ENCODE data around the gene SH3RF3.

Gene SH3RF3

DNA sequence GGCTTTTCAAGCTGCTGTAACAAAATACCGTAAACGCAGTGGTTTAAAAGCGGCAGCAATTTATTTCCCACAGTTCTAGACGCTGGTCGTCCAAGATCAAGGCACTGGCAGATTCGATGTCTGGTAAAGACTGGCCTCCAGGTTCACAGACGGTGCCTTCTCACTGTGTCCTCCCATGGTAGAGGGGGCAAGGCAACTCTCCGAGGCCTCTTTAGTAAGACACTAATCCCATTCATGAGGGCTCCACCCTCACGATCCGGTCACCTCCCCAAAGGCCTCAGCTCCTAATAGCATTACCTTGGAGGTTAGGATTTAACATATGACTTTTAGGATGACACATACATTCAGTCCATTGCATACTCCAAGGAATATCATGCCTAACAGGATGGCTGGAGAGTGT is 117.2 kb downstream of the SH3RF3 start:
- no peak for DNase-seq

DNA sequence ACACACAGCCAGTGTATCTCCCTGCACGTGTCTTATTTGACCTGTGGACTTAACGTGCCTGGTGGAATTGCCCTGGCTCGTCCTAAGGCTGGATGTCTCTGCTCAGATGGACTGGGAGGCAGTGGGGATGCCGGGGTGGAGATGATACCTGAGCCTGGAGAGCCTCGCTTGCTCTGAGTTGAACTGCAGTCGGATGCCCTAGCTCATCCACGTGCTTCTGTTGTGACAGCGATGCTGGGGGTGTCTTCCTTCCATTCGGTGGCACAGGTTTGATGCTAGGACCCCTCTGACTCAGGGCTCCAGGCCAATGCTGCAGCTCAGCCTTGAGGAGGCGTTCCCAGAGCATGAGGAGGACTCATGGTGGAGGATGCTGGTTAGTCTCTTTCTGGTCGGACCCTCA is 117.6 kb downstream of the SH3RF3 start:
- no peak for DNase-seq

DNA sequence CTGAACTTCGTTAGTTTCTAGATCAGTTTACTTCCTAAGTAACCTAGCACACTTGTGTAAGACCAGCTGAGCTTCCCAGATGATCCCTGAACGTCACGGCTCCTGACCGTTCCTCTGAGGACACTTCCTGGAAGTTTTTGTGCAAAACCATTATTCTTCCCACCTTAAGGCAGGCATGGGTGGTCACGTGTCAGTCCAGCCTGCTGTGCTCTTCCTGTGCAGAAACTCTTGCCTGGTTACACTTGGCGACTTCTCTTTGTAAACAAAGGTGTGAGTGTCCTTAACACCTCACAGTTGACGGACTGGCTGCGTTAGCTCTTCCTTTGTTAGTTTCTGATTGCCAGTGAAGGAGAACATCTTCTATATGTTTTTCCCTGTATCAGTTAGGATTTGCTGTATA is 118.3 kb downstream of the SH3RF3 start:
- no peak for DNase-seq

DNA sequence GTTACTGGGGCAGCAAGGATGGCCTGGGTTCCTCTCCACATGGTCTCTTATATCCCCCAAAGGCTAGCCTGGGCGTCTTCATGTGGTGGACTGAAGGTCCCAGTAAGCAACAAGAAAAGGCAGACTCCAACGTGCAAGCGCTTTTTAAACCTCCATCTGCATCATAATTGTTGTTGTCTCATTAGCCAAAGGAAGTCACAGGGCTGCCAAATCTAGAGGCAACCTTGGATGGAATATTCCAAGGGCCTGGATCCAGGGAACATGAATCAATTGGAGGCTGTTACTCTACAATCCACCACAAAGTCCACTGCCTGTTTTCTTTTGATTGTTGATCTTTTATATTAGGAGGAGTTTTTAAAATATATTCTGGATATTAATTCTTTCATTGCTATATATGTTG is 118.8 kb downstream of the SH3RF3 start:
- no peak for DNase-seq

DNA sequence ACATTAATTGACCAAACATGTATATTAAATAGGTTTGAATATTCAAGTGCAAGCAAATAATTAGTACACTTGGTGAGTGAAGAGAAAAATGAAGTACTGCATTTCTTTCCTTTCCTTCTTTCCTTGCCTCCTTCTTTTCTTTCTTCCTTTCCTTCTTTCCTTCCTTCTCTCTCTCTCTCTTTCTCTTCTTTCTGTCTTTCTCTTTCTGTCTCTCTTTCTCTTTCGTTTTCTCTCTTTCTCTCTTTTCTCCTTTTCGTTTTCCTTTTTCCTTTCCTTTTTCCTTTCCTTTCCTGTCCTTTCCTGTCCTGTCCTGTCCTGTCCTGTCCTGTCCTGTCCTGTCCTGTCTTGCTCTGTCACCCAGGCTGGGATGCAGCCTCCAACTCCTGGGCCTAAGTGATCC is 119.6 kb downstream of the SH3RF3 start:
- DNase-seq: no peak

DNA sequence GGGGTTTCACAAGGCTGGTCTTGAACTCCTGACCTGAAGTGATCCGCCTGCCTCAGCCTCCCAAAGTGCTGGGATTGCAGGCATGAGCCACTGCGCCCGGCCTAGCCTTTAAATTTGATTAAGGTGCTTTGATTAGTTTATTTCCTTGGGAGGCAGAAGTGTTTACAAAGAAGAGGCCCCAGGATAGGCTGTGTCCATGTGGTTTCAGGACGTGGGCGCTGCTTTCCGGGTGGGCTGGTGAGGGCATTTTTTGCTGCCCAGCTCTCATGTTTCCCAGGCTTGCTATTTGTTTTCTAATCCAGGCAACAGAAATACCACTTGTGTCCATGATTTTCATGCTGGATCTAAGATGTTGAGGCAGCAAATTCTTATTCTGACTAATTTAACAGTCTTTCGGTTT is 124.2 kb downstream of the SH3RF3 start:
- DNase-seq: no peak

DNA sequence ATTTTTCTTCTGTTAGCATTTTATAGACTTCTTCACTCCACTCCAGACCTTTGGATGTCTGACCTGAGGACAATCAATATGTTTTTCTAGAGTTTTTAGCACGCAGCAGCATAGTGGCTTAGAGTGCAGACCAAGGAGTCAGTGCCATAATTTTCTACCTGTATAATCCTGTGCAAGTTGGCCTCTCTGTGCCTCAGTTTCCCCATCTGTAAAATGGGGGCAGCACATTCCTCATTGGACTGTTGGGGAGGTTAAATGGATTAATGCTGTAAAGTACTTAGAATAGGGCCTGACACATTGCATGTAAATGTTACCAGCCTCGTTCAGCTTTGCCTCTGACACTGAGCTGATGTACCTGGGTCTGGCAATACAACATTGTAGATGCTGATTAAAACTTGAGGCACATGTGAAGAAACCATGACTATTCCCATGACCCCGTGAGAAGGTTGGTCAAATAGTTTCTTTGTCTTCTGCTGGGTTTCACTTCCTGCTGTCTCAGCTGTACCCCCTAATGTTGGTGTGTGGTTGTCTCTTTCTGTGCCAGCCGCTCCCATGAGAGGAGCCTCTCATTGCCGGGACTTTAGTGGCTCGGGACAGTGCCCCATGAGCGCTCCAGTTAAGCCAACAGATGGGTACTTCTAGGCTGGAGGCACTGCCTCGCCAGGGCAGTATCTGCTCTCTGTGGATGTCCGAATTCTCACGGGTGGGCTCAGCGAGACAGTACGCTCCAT is 125.3 kb downstream of the SH3RF3 start:
- no peak for DNase-seq

DNA sequence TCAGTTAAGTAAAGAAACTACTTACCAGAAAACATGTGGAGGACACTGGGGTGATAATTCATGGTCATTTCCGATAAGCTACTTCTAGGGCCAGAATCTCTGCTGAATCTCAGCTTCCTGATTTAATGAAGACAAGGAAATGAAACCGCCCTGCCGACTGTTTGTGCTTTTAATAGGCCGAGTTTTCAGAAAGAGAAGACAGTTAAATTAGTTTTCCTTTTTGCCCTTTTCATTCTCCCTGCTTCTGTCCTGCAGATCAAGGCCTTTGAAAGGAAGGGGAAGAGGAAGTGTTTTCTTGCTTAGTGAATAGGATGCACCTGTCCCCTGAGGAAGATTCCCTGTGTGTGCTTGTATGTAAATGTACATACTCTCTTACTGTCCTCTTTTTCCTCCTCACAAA is 126.6 kb downstream of the SH3RF3 start:
- DNase-seq: no peak

DNA sequence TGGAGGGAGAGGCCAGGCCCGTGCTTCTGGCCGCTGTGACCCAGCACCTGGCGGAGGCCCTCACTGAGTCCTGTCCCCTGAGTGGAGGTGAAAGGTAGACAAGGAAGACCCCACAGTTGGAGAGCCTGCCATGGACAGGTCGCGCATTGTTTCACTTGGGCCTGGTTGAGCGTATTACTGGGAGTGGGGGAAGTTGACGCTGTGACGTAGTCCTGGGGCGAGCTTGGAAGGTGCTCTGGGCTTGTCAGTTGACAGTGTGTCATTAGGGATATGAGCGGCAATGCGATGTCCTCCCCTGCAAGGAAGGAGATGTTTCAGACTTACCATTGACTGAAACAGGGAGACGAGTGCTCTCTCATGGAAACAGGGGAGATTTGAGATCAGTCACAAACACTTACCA is 127.1 kb downstream of the SH3RF3 start:
- DNase-seq: no peak

DNA sequence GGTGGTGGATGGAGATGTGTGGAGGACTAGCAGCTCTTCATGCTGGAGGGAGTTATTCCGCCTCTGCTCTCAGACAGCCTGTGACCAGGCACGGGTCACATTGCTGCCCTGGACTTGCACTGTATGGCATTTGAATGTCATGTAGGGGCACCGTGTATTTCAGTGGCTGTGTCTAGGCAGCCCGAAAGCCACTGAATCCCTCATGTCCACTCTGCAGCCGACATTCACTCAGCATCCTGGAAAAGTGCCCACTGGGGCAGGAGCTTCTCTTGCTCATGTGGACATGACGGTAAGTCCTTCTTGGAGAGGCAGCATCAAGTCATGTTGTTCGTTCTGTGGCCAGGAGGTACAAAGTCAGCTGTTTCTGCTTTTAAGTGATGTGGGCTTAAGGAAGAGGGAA is 127.9 kb downstream of the SH3RF3 start:
- DNase-seq: no peak

DNA sequence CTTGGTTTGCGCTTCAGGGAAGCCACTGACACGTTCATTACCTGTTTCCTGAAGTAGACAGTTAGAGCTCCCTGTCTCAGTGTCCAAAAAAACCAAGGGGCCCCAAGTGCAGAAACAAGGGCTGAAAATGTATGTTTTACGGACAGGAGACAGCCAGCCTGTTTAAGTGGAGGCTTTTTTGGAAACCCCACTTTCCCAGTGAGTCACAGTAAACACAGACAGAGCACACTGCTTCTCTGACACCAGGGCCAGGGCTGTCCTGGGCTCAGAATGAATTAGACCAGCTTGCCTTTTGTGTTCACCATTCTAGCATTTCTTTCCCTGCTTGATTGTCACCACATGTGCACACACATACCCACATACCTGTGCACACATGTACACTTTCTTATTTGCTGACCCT is 128.6 kb downstream of the SH3RF3 start:
- no peak for DNase-seq

DNA sequence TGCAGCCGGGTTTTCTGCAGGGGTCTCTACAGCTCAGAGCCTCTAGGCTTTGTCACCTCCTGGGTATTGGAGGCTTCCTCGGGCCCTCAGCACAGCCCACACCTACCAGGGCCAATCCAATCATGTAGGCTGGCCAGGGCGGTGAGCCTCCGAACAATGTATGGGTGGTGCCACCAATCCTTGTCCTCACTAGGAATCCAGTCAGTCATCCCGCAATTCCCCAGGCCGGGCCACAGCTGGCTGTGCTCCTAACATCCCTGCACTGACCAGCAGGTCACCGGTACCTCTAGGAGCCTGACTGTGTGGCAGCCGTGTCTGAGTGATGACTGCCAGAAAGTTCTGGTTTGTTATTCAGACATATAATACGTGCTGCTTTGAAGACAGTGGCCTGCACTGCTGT is 129.4 kb downstream of the SH3RF3 start:
- no peak for DNase-seq

DNA sequence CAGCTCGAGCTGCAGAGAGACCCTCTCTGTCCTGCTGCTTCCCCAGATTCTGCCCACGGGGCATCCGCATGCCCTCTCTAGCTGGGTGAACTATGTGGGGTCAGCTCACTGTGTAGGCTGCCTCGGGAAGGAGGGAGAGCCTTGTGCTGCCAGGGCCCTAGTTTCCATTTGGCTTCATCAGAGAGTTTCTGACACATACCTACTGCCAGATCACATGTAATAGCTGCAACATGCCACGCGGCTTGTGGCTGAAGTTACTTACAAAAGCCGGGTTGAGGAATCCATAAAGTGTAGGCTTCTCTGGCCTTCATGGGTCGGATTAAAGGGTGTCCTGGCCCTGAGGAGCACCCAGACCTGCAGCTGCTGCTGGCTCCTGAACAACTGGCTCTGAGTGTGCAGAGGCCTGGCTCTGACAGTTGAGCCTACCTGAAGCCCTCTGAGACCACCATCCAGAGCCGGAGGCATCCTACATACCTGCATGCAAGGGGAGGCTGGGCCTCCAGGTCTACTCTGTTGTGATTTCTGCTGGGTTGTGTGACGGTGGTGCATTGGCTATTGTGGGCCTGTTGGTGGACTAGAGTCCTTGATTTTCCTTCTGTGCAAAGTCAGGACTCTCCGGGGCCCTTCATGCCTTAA is 130.0 kb downstream of the SH3RF3 start:
- DNase-seq: no peak

DNA sequence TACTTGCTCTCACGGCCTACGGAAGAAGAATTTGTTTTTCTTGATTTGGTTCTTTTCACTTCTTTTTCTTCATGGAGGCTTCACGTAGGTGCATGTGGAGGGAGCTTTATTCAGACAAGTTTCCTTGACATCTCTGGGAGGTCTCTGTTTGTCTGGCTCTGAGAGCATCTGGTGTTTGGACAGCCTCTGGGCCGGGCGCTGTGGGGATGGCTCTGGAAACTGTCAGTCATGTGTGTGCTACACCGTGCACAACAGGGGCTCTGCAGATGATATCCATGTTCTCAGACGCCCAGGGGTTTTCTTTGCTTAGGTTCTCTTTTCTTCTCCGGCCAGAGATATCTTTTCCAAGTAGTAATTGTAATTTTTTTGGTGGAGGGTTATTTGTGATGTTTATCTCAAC is 130.7 kb downstream of the SH3RF3 start:
- no peak for DNase-seq

DNA sequence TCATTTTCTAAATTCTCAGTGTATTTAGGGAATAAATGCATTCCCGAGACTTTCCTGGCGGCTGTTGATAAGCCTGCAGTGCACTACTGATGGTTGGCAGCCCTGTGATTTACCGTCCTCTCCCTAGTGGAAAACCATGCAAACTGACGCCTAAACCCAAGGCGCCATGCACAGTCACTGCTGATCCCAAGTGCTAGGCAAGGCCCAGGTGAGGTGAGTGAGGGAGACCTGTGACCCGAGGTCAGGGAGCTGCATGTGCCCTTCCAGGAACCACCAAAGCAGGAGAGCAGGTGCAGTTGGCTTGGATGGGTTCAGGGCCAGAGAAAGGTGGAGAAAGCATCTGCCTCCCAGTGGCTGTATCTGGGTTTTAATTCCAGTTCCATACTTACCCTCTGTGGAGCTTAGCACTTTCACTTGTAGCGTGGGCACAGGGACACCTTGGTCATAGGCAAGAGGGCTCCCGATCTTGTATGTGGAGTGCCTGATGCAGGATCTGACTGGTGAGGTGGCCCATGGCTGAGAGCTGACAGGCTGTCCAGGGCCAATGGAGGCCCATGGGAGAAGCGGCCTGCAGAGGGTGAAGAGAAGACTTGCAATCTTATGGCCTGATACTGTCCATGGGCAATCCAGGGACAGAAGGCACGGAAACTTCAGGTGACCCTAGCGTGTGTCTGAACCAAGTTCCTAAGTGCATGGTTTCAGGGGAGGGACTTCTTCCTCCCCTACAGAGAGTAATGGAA is 131.3 kb downstream of the SH3RF3 start:
- no peak for DNase-seq

DNA sequence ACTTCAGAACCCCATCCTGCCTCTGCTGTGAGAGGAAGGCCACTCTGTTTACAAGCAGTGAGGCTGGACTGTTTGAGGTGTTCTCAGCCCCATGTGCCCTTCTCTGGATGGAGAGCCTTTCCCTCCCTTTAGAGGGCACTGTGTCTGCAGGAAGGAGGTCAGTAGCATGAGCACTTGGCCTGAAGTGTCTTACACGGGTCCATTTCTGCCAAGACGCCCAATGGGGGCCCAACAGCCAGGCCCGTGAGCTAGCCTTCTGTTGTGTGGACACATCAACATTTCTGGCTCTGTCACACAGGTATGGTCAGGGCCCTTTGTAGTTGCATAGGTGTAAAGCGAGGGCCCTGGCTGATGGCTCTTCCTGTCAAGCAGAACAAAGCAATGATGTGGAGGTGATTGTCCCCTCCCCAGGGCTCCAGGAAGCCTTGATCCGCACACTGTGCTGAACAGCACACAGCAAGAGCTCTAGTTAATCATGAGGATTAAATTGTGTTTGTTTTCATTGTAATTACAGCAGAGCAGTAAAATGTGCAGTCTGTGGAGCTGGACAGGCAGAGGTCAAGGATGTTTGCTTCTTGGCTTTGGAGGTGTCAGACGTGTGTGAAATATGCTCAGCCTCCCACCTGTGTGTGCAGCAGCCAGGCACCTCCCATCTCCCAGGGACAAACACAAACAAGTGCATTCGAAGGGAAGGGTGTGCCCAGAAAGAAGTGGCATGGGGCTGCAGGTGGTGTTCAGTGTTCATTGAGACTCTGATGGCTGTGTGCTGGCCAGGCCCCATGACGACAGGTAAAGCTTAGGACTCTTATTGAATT is 132.1 kb downstream of the SH3RF3 start:
- peak; percentile 82 for DNase-seq

DNA sequence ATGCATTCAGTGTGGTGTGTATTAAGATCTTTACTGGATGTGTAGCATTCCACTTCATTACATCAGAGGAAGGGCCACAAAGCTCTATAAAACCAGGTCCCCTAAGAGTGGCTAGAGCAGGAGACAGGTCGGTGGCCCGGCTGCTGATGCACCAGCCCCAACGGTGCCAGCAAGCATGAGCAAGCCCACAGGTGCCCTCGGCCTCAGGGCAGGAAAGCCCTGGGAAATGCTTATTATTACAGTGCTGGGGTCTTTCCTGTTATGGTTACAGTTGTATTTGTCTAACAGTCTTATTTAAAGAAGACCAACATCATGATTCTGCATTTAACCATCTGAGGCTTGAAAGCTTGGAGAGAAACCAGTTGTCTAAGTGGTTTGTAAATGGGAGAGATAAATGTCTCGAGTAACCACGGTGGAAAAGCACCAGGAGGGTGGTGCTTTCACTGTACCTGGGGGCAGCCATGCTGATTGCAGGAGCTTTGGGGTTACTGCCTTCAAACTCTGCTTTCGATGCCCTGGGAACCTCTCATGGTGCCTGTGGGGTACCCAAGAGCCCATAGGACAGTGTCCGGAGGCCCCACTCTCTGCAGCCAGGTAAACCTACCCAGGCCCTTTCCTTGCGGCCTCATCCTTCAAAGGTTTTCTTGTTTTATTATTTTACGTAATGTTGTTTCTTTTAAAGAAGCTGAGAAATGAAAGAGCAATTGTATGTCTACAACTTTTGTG is 133.1 kb downstream of the SH3RF3 start:
- no peak for DNase-seq

DNA sequence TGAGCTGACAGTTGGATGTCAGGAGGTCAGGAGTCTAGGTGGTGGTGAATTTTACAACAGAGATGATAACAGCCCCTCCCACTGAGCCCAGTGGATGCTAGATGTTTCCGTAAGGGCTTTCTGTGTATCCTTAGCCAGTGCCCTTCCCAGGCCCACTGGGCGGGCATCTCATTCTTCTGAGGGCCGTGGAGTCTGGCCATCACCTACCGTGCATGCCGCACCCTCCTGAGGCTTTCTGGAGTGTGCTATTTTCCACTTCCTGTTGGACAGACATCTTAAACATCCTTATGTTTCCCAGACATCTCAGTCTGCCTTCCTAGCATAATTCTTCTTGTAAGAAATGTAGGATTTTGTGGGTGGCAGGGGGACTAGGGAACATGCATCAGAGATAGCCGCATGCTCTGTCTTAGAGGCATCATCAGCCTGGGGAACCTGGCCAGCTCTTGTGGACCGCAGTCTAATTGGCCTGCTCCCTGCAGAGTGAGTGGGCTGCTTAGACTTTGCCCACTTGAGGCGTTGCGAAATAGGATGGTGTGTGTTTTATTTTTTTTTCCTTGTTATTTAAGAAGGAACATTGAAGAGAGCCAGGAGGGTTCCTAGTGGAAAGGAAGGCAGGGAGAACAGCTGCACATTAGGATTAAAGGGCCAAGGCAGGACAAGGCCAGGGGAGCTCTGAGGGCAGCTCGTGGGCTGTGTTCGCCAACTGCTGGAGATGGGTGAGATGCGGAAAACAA is 135.8 kb downstream of the SH3RF3 start:
- no peak for DNase-seq

DNA sequence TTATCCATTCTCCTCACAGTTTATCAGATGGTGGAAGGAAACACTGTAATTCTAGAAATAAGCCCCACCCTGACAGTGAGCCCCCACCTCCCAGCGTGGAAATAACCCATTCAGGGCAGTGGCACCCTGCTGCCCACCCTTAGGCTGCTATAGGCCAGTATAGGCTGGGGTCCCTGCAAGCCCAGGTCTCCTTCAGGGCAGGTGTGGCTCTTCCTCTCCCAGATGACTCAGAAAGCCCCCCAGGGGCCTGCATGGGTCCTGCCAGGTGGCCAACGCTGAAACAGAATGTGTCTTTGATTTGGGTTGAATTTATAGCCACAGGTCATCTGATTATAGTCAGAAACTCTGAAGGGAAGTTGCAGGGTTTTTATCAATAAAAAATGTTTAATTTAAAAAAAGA is 136.4 kb downstream of the SH3RF3 start:
- DNase-seq: no peak

DNA sequence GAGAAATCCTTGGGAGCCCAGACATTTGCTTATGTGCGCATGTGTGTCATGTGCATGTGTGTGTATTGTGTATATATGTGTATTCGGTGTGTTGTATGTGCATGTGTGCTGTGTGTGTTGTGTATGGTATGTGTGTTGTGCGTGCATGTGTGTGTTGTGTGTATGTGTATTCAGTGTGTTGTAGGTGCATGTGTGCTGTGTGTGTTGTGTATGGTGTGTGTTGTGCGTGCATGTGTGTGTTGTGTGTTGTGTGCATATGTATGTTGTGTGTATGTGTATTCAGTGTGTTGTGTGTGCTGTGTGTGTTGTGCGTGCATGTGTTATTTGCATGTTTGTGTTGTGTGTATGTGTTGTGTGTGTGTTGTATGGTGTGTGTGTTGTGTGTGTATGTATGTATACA is 136.9 kb downstream of the SH3RF3 start:
- no peak for DNase-seq

DNA sequence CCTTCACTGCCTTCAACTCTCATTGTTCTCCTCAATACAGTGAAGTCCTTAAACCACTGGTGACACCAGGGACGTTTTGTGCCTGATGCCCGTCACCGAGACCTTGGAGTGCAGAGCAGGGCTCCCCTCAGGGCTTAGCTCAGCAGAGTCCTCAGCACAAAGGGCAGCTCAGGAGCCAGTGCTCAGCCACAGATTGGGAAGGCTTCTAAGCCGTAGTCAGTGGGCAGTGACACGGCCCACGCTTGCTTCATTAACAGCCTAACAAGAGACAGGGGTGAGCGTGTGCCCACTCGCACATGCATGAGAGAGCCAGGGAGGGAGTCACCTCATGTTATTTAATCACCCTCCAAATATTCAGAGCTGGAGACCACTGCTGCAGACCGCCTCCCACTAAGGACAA is 137.5 kb downstream of the SH3RF3 start:
- no peak for DNase-seq

Measured in NCI-H2081 treated with DMSO at 0.1 percent for 48 hours (cell line).